GM23338 (cell line): ENCODE results near the gene SEC22A. TPM values are rescaled to one million over a fixed set of nuclear protein-coding genes. Genes with fewer than 3 reads are reported as not detected.

Source experiments
- ATAC-seq: fragments of 200-7000 bp; cut with Tn5 transposase; 3 replicates; pipeline ENCODE4 v1.9.1; 2020
- DNase-seq: peaks from one replicate; pipeline ENCODE4 v3.0.0-alpha.2; 2015; ENCODE audit warnings: low spot score
- H2AFZ ChIP-seq: fragments of 200-600 bp; sonication (generic); 2 replicates; pipeline ENCODE4 v1.8.0; 2016; ENCODE audit warnings: antibody characterized with exemption, mild to moderate bottlenecking, moderate library complexity
- H3F3A ChIP-seq: fragments of 200-600 bp; sonication (generic); replicated peaks from 2 replicates; pipeline ENCODE4 v1.8.0; 2017; ENCODE audit warnings: antibody characterized with exemption, mixed run types, low read depth
- H3K27ac ChIP-seq: fragments of 200-600 bp; sonication (generic); 2 replicates; pipeline ENCODE4 v1.6.1; 2016; ENCODE audit warnings: low read depth
- H3K27me3 ChIP-seq: fragments of 200-600 bp; sonication (generic); 2 replicates; pipeline ENCODE4 v1.8.0; 2016; ENCODE audit warnings: mild to moderate bottlenecking, mixed run types, moderate library complexity; ENCODE audit not compliant: insufficient read depth
- H3K36me3 ChIP-seq: fragments of 200-600 bp; sonication (generic); 2 replicates; pipeline ENCODE4 v1.8.0; 2016; ENCODE audit warnings: mild to moderate bottlenecking; ENCODE audit not compliant: insufficient read depth
- H3K4me1 ChIP-seq: fragments of 200-600 bp; sonication (generic); 2 replicates; pipeline ENCODE4 v1.8.0; 2016; ENCODE audit warnings: mild to moderate bottlenecking, moderate library complexity; ENCODE audit not compliant: insufficient read depth
- H3K4me2 ChIP-seq: fragments of 200-600 bp; sonication (generic); 2 replicates; pipeline ENCODE4 v1.7.1; 2017; ENCODE audit warnings: mixed run types
- H3K4me3 ChIP-seq: fragments of 200-600 bp; sonication (generic); 2 replicates; pipeline ENCODE4 v1.6.1; 2016; ENCODE audit warnings: mixed run types
- H3K79me2 ChIP-seq: fragments of 200-600 bp; sonication (generic); replicated peaks from 2 replicates; pipeline ENCODE4 v1.8.0; 2017; ENCODE audit warnings: mild to moderate bottlenecking; ENCODE audit not compliant: insufficient read depth
- H3K9me2 ChIP-seq: fragments of 200-600 bp; sonication (generic); 2 replicates; pipeline ENCODE4 v1.8.0; 2017; ENCODE audit not compliant: insufficient read depth
- H4K20me1 ChIP-seq: fragments of 200-600 bp; sonication (generic); replicated peaks from 2 replicates; pipeline ENCODE4 v1.8.0; 2017; ENCODE audit warnings: mild to moderate bottlenecking; ENCODE audit not compliant: insufficient read depth
- H3K27ac Mint-ChIP-seq: 2 replicates; pipeline ENCODE4 v1.8.0; 2020; ENCODE audit warnings: inconsistent platforms, mild to moderate bottlenecking, moderate library complexity, mixed read lengths
- H3K27me3 Mint-ChIP-seq: 3 replicates; pipeline ENCODE4 v1.8.0; 2022; ENCODE audit warnings: low read depth, mild to moderate bottlenecking, moderate library complexity, mixed read lengths, inconsistent platforms; ENCODE audit not compliant: insufficient read depth, poor library complexity
- H3K36me3 Mint-ChIP-seq: 3 replicates; pipeline ENCODE4 v1.8.0; 2021; ENCODE audit warnings: low read depth, mild to moderate bottlenecking, inconsistent platforms, moderate library complexity, mixed read lengths
- H3K4me1 Mint-ChIP-seq: 3 replicates; pipeline ENCODE4 v1.8.0; 2020; ENCODE audit warnings: mild to moderate bottlenecking, inconsistent platforms, mixed read lengths
- H3K4me3 Mint-ChIP-seq: 3 replicates; pipeline ENCODE4 v1.8.0; 2021; ENCODE audit warnings: moderate library complexity, mild to moderate bottlenecking, inconsistent platforms, mixed read lengths
- H3K9me3 Mint-ChIP-seq: 3 replicates; pipeline ENCODE4 v1.8.0; 2020; ENCODE audit warnings: moderate library complexity, mild to moderate bottlenecking, inconsistent platforms, mixed read lengths
- EZH2phosphoT487 ChIP-seq: fragments of 200-600 bp; sonication (generic); IDR thresholded peaks from one replicate; pipeline ENCODE4 v1.8.1; 2018; ENCODE audit warnings: antibody characterized with exemption; ENCODE audit not compliant: unreplicated experiment
- NANOG ChIP-seq: IDR thresholded peaks from 2 replicates; pipeline ENCODE4 v1.6.1; 2016; ENCODE audit warnings: antibody characterized with exemption, borderline replicate concordance
- STAT1 ChIP-seq: IDR thresholded peaks from one replicate; pipeline ENCODE4 v1.6.1; 2016; ENCODE audit warnings: antibody characterized with exemption; ENCODE audit not compliant: unreplicated experiment
- polyA plus RNA-seq: library from polyadenylated mRNA; unstranded; fragments of >200 nt; fragmentation: Nextera tagmentation; extraction: Ambion mirVana; gene quantifications from 2 replicates; pipeline ENCODE4 v1.2.1, GENCODE V29; 2016
- total RNA-seq: library from RNA; depleted of rRNA; stranded (reverse); fragments of >200 nt; shearing (Covaris generic); gene quantifications from 2 replicates; pipeline ENCODE4 v1.2.3, GENCODE V29; 2014
- TF ChIP-seq, protein P1 (sequence below): fragments of 250-450 bp; sonication (Bioruptor Pico); IDR thresholded peaks from 2 replicates; pipeline ENCODE4 v1.5.0; 2020; ENCODE audit warnings: mild to moderate bottlenecking, moderate library complexity
- TF ChIP-seq, protein P2 (sequence below): IDR thresholded peaks from one replicate; pipeline ENCODE4 v1.6.1; 2018; ENCODE audit warnings: antibody characterized with exemption; ENCODE audit not compliant: unreplicated experiment
- TF ChIP-seq, protein P3 (sequence below), 2 experiments: fragments of 200-600 bp in 1 of 2; sonication (generic) in 1 of 2; conservative IDR thresholded peaks; 2 replicates each; pipeline versions ENCODE4 v1.5.1 to v1.6.1; 2016 to 2017; ENCODE audit warnings: antibody characterized with exemption in 2 of 2, low read depth in 2 of 2, mild to moderate bottlenecking in 2 of 2, moderate library complexity in 1 of 2

Gene SEC22A
- total and polyA plus RNA-seq, 2 experiments from 2014 or later, result 11.2 to 24.1 TPM

DNA sequence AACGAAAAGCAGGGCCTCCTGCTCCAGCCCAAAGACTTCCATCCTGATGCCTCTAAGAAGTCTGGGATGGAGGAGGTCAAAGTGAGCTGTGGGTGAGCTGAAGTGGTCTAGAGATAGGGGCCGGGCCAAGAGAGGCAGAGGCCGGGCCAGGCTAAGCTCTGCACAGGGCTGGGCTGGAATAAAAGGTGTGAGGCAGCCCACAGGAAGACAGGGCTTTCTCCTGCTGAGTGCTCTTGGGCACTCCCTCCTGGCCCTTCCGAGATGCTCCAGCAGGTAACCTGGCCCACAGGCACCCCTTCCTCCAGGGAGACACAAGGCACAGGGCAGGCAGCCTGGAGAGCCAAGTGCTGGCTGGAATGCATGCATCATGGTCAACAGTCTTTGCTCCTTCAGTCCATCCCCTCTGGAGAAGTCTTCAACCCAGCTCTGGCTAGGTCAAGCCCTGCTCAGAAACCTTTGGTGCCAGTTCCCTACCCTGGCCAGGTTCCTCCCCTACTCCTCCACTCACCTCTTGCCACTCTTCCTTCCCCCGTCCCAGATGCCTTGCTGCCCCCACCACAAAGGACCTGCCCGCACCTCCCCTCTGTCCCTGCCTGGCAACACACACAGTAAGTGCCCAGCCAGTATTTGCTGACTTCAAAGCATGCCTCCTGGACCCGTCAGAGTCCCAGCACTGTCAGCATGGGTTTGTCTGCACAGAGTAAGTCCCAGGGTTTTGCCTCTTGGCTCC lies 93.6 kb downstream of the SEC22A start (continued):
- TF ChIP-seq, protein P1, sequence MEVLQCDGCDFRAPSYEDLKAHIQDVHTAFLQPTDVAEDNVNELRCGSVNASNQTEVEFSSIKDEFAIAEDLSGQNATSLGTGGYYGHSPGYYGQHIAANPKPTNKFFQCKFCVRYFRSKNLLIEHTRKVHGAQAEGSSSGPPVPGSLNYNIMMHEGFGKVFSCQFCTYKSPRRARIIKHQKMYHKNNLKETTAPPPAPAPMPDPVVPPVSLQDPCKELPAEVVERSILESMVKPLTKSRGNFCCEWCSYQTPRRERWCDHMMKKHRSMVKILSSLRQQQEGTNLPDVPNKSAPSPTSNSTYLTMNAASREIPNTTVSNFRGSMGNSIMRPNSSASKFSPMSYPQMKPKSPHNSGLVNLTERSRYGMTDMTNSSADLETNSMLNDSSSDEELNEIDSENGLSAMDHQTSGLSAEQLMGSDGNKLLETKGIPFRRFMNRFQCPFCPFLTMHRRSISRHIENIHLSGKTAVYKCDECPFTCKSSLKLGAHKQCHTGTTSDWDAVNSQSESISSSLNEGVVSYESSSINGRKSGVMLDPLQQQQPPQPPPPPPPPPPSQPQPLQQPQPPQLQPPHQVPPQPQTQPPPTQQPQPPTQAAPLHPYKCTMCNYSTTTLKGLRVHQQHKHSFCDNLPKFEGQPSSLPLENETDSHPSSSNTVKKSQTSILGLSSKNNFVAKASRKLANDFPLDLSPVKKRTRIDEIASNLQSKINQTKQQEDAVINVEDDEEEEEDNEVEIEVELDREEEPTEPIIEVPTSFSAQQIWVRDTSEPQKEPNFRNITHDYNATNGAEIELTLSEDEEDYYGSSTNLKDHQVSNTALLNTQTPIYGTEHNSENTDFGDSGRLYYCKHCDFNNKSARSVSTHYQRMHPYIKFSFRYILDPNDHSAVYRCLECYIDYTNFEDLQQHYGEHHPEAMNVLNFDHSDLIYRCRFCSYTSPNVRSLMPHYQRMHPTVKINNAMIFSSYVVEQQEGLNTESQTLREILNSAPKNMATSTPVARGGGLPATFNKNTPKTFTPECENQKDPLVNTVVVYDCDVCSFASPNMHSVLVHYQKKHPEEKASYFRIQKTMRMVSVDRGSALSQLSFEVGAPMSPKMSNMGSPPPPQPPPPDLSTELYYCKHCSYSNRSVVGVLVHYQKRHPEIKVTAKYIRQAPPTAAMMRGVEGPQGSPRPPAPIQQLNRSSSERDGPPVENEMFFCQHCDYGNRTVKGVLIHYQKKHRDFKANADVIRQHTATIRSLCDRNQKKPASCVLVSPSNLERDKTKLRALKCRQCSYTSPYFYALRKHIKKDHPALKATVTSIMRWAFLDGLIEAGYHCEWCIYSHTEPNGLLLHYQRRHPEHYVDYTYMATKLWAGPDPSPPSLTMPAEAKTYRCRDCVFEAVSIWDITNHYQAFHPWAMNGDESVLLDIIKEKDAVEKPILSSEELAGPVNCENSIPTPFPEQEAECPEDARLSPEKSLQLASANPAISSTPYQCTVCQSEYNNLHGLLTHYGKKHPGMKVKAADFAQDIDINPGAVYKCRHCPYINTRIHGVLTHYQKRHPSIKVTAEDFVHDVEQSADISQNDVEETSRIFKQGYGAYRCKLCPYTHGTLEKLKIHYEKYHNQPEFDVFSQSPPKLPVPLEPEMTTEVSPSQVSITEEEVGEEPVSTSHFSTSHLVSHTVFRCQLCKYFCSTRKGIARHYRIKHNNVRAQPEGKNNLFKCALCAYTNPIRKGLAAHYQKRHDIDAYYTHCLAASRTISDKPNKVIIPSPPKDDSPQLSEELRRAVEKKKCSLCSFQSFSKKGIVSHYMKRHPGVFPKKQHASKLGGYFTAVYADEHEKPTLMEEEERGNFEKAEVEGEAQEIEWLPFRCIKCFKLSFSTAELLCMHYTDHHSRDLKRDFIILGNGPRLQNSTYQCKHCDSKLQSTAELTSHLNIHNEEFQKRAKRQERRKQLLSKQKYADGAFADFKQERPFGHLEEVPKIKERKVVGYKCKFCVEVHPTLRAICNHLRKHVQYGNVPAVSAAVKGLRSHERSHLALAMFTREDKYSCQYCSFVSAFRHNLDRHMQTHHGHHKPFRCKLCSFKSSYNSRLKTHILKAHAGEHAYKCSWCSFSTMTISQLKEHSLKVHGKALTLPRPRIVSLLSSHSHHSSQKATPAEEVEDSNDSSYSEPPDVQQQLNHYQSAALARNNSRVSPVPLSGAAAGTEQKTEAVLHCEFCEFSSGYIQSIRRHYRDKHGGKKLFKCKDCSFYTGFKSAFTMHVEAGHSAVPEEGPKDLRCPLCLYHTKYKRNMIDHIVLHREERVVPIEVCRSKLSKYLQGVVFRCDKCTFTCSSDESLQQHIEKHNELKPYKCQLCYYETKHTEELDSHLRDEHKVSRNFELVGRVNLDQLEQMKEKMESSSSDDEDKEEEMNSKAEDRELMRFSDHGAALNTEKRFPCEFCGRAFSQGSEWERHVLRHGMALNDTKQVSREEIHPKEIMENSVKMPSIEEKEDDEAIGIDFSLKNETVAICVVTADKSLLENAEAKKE (CRISPR knock-in tag), result no peak
- TF ChIP-seq, protein P2, sequence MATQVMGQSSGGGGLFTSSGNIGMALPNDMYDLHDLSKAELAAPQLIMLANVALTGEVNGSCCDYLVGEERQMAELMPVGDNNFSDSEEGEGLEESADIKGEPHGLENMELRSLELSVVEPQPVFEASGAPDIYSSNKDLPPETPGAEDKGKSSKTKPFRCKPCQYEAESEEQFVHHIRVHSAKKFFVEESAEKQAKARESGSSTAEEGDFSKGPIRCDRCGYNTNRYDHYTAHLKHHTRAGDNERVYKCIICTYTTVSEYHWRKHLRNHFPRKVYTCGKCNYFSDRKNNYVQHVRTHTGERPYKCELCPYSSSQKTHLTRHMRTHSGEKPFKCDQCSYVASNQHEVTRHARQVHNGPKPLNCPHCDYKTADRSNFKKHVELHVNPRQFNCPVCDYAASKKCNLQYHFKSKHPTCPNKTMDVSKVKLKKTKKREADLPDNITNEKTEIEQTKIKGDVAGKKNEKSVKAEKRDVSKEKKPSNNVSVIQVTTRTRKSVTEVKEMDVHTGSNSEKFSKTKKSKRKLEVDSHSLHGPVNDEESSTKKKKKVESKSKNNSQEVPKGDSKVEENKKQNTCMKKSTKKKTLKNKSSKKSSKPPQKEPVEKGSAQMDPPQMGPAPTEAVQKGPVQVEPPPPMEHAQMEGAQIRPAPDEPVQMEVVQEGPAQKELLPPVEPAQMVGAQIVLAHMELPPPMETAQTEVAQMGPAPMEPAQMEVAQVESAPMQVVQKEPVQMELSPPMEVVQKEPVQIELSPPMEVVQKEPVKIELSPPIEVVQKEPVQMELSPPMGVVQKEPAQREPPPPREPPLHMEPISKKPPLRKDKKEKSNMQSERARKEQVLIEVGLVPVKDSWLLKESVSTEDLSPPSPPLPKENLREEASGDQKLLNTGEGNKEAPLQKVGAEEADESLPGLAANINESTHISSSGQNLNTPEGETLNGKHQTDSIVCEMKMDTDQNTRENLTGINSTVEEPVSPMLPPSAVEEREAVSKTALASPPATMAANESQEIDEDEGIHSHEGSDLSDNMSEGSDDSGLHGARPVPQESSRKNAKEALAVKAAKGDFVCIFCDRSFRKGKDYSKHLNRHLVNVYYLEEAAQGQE, result no peak
- TF ChIP-seq EZH2phosphoT487 (no peak), STAT1 (no peak)

DNA sequence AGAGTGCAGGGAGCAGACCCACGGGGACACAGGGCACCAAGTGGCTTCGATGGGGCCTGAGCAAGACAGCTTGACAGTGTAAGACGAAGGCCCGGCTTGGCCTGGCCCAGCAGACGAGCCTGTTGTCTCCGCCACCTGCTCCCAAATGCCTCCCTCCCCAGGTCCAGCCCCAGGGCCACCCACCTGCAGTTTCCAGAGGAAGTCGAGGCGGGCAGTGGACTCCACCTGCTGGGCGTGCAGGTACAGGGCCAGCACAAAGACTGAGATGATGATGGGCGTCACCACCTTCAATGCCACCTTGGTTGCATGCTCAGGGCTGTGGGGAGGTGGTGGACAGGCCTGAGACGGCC lies 94.1 kb downstream of the SEC22A start:
- no peak overlapping the region for H3K27ac Mint-ChIP-seq
- no peaks in the 10 kb centered on the region for H3K36me3 ChIP-seq
- ATAC-seq, result no peak
- no peaks in the 10 kb centered on the region for H3K4me1 ChIP-seq
- H3K79me2 ChIP-seq, result no peaks in the 10 kb centered on the region
- TF ChIP-seq NANOG, result no peak
- TF ChIP-seq, protein P3, sequence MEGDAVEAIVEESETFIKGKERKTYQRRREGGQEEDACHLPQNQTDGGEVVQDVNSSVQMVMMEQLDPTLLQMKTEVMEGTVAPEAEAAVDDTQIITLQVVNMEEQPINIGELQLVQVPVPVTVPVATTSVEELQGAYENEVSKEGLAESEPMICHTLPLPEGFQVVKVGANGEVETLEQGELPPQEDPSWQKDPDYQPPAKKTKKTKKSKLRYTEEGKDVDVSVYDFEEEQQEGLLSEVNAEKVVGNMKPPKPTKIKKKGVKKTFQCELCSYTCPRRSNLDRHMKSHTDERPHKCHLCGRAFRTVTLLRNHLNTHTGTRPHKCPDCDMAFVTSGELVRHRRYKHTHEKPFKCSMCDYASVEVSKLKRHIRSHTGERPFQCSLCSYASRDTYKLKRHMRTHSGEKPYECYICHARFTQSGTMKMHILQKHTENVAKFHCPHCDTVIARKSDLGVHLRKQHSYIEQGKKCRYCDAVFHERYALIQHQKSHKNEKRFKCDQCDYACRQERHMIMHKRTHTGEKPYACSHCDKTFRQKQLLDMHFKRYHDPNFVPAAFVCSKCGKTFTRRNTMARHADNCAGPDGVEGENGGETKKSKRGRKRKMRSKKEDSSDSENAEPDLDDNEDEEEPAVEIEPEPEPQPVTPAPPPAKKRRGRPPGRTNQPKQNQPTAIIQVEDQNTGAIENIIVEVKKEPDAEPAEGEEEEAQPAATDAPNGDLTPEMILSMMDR (conservative IDR thresholded peaks at IDR 0.05; ENCODE audit: low read depth in 2 of 2), result peak in 1 of 2 experiments; percentile 31; a peak in 2 of 4 replicates
- no peaks in the 10 kb centered on the region for H3F3A ChIP-seq
- no peak for DNase-seq
- H3K4me3 Mint-ChIP-seq, result no peak overlapping the region
- no peak overlapping the region for H3K27ac ChIP-seq
- H3K27me3 ChIP-seq, result no peaks in the 10 kb centered on the region
- no peaks in the 10 kb centered on the region for H3K9me3 Mint-ChIP-seq
- no peaks in the 10 kb centered on the region for H4K20me1 ChIP-seq
- H3K36me3 Mint-ChIP-seq, result peaks cover 49% of the 10 kb centered on the region
- no peaks in the 10 kb centered on the region for H3K9me2 ChIP-seq
- no peaks in the 10 kb centered on the region; the same call in 2 of the 3 replicates for H3K4me1 Mint-ChIP-seq
- no peak overlapping the region for H3K4me3 ChIP-seq
- H2AFZ ChIP-seq, result no peak overlapping the region
- no peak overlapping the region for H3K4me2 ChIP-seq
- peaks cover 16% of the 10 kb centered on the region for H3K27me3 Mint-ChIP-seq
